K562 (cell line): ENCODE measurements around the gene CBX4. TPM values are rescaled to one million over a fixed set of nuclear protein-coding genes. Genes with fewer than 3 reads are reported as not detected.
A peak's percentile ranks its signal among the peaks of the same experiment; 100 is the strongest.

Experiments
- ARID2 ChIP-seq: fragments of 450-650 bp; IDR thresholded peaks from 2 replicates; pipeline ENCODE4 v1.6.1; 2017; ENCODE audit warnings: antibody characterized with exemption, mild to moderate bottlenecking
- BACH1 ChIP-seq: fragments of 200-800 bp; sonication (Bioruptor generic); IDR thresholded peaks from 2 replicates; pipeline ENCODE4 v1.6.1; 2016; ENCODE audit warnings: missing genetic modification characterization, missing compliant biosample characterization
- CHD1 ChIP-seq: fragments of 200-600 bp; sonication (generic); IDR thresholded peaks from one replicate; pipeline ENCODE4 v1.6.1; 2012; ENCODE audit warnings: mild to moderate bottlenecking, moderate library complexity, low read length, inconsistent platforms
- COPS2 ChIP-seq: fragments of 450-650 bp; conservative IDR thresholded peaks from 2 replicates; pipeline ENCODE4 v1.6.1; 2016; ENCODE audit warnings: mild to moderate bottlenecking, moderate library complexity
- DNMT1 ChIP-seq: fragments of 450-650 bp; IDR thresholded peaks from 2 replicates; pipeline ENCODE4 v1.6.1; 2016; ENCODE audit warnings: antibody characterized with exemption, mild to moderate bottlenecking
- EZH2 ChIP-seq: IDR thresholded peaks from 2 replicates; pipeline ENCODE4 v1.6.1; 2012; ENCODE audit warnings: low read depth, mild to moderate bottlenecking, inconsistent platforms, low read length, borderline replicate concordance
- FOXJ2 ChIP-seq: fragments of 200-800 bp; sonication (Bioruptor generic); IDR thresholded peaks from 2 replicates; pipeline ENCODE4 v1.6.1; 2016; ENCODE audit warnings: missing genetic modification characterization, missing compliant biosample characterization
- FOXK2 ChIP-seq, 2 experiments: fragments of 450-650 bp; IDR thresholded peaks in 1 of 2; conservative IDR thresholded peaks in 1 of 2; 2 replicates each; pipeline ENCODE4 v1.6.1; 2016; ENCODE audit warnings: low read depth in 2 of 2, mild to moderate bottlenecking in 1 of 2
- HNRNPK ChIP-seq: fragments of 200-400 bp; formaldehyde crosslinking; IDR thresholded peaks from one replicate; pipeline ENCODE4 v1.6.1; 2018; ENCODE audit warnings: mild to moderate bottlenecking, low read depth, low read length; ENCODE audit not compliant: poor library complexity, severe bottlenecking
- LARP7 ChIP-seq: fragments of 450-650 bp; IDR thresholded peaks from 2 replicates; pipeline ENCODE4 v1.6.1; 2016
- NCOA1 ChIP-seq: fragments of 450-650 bp; IDR thresholded peaks from 2 replicates; pipeline ENCODE4 v1.6.1; 2016; ENCODE audit warnings: low read depth
- NFATC3 ChIP-seq: fragments of 450-650 bp; IDR thresholded peaks from 2 replicates; pipeline ENCODE4 v1.6.1; 2017; ENCODE audit warnings: mild to moderate bottlenecking
- NFRKB ChIP-seq: fragments of 450-650 bp; IDR thresholded peaks from 2 replicates; pipeline ENCODE4 v1.6.1; 2016; ENCODE audit warnings: low read depth
- PTBP1 ChIP-seq: fragments of 200-400 bp; formaldehyde crosslinking; IDR thresholded peaks from 2 replicates; pipeline ENCODE4 v1.6.1; 2017; ENCODE audit warnings: low read depth, low read length
- RBM39 ChIP-seq: fragments of 200-400 bp; formaldehyde crosslinking; optimal IDR thresholded peaks from 2 replicates; pipeline ENCODE3; 2018; ENCODE audit warnings: low read depth, low read length
- RFX7 ChIP-seq: fragments of 250-450 bp; sonication (Bioruptor Pico); IDR thresholded peaks from 2 replicates; pipeline ENCODE4 v1.5.1; 2021; ENCODE audit warnings: mild to moderate bottlenecking
- SRSF9 ChIP-seq: fragments of 200-400 bp; formaldehyde crosslinking; IDR thresholded peaks from 2 replicates; pipeline ENCODE4 v1.6.1; 2017; ENCODE audit warnings: low read depth, low read length, borderline replicate concordance
- STAT5B ChIP-seq: fragments of 250-450 bp; sonication (Bioruptor Pico); IDR thresholded peaks from 2 replicates; pipeline ENCODE4 v1.8.0; 2021; ENCODE audit warnings: mild to moderate bottlenecking, inconsistent platforms
- TBP ChIP-seq: optimal IDR thresholded peaks from 2 replicates; pipeline ENCODE3; 2011; ENCODE audit warnings: low read depth, low read length, improper control_type of control experiment
- ZBTB17 ChIP-seq: fragments of 450-650 bp; formaldehyde crosslinking; IDR thresholded peaks from 2 replicates; pipeline ENCODE4 v1.4.0; 2020; ENCODE audit warnings: mild to moderate bottlenecking
- polyA plus RNA-seq, 8 experiments: library from polyadenylated mRNA; depleted of rRNA in 4 of 8; stranded (reverse) in 5 of 8; unstranded in 3 of 8; fragments of >200 nt; fragmentation: Nextera tagmentation in 2 of 8; fragmentation: Illumina TruSeq in 1 of 8; extraction: Ambion mirVana in 2 of 8; extraction: Trizol in 1 of 8; gene quantifications; 2 replicates each; pipeline versions ENCODE4 v1.2.1 to v1.2.3, GENCODE V29; 2011 to 2014; ENCODE audit warnings: inconsistent platforms in 1 of 8, missing spikeins in 1 of 8
- total RNA-seq, 7 experiments: library from RNA; depleted of rRNA in 6 of 7; stranded (reverse); fragments of >200 nt in 6 of 7; fragmentation: Illumina TruSeq in 2 of 7; extraction: Trizol in 2 of 7; gene quantifications; 2 replicates each; pipeline versions ENCODE4 v1.2.1 to v1.2.3, GENCODE V29; 2011 to 2021; ENCODE audit warnings: low replicate concordance in 1 of 7
- TF ChIP-seq, protein P1 (sequence below): sonication (generic); formaldehyde crosslinking; IDR thresholded peaks from 2 replicates; pipeline ENCODE4 v1.8.0; 2022; ENCODE audit warnings: missing genetic modification reagents, mild to moderate bottlenecking, borderline replicate concordance
- TF ChIP-seq, protein P2 (sequence below): fragments of 250-450 bp; sonication (Bioruptor Pico); IDR thresholded peaks from 2 replicates; pipeline ENCODE4 v1.5.0; 2021; ENCODE audit warnings: mild to moderate bottlenecking, borderline replicate concordance
- TF ChIP-seq, protein P3 (sequence below): fragments of 250-450 bp; sonication (Bioruptor Pico); IDR thresholded peaks from 2 replicates; pipeline ENCODE4 v1.5.0; 2021
- TF ChIP-seq, protein P4 (sequence below): fragments of 450-650 bp; conservative IDR thresholded peaks from 2 replicates; pipeline ENCODE4 v1.6.1; 2016; ENCODE audit warnings: missing genetic modification characterization, low read depth, mild to moderate bottlenecking, missing compliant biosample characterization, moderate library complexity

The CBX4 gene
- total and polyA plus RNA-seq, 9 of the 15 experiments (the other 6 are each of a cell fraction or from before 2014, with no cell fraction given) = 0.98 to 50.5 (median 10.0) TPM

DNA sequence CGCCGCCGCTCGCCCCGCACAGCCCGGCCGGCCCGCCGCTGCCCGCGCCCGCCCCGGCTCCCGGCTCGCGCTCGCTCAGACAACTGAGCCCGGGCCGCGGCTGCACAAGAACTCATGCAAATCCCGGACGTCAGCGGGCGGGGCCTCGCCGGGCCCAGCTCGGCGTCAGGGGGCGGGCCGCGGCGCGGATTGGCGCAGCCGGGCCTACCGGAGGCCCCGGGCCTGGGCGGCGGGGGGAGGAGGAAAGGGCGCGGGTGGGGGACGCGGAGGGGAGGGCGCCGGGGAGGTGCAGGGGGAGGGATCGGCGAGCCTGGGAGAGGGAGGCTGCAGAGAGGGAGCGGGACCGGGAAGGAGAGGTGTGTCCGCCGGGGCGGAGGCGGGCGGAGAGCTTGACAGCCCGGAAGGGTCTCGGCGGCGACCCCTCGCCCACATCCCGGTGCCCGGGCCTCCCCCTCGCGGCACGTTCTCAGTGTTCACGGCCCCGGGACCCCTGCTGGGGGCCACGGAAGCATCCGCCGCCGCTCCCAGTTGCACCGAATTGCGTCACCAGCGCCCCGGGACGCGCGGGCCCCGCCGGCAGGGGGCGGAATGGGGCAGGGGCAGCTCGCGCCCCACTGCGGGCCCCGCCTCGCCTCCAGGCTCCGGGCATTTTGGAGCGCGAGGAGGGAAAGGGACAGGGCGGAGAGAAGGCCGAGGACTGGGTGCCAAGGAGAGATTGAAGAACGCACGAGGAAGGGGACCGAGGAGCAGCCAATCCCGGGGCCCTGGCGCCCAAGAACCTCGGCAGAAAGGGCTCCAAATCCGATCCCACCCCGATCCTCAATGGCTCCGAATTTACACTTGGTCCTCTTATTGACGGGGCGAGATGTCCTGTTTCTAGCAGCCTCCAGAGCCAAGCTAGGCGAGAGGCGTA, at the start of gene CBX4 (continued):
- no peak for TF ChIP-seq HNRNPK
- TF ChIP-seq, protein P1, sequence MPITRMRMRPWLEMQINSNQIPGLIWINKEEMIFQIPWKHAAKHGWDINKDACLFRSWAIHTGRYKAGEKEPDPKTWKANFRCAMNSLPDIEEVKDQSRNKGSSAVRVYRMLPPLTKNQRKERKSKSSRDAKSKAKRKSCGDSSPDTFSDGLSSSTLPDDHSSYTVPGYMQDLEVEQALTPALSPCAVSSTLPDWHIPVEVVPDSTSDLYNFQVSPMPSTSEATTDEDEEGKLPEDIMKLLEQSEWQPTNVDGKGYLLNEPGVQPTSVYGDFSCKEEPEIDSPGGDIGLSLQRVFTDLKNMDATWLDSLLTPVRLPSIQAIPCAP = no peak
- TF ChIP-seq PTBP1 = no peak
- TF ChIP-seq ARID2 = peak; percentile 88
- no peak for TF ChIP-seq CHD1
- no peak for TF ChIP-seq SRSF9
- TF ChIP-seq DNMT1 = no peak
- TF ChIP-seq, protein P2, sequence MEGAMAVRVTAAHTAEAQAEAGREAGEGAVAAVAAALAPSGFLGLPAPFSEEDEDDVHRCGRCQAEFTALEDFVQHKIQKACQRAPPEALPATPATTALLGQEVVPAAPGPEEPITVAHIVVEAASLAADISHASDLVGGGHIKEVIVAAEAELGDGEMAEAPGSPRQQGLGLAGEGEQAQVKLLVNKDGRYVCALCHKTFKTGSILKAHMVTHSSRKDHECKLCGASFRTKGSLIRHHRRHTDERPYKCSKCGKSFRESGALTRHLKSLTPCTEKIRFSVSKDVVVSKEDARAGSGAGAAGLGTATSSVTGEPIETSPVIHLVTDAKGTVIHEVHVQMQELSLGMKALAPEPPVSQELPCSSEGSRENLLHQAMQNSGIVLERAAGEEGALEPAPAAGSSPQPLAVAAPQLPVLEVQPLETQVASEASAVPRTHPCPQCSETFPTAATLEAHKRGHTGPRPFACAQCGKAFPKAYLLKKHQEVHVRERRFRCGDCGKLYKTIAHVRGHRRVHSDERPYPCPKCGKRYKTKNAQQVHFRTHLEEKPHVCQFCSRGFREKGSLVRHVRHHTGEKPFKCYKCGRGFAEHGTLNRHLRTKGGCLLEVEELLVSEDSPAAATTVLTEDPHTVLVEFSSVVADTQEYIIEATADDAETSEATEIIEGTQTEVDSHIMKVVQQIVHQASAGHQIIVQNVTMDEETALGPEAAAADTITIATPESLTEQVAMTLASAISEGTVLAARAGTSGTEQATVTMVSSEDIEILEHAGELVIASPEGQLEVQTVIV (CRISPR knock-in tag) = no peak
- 0 out of 2 replicates have a peak, but pooled peaks have one; percentile 48 for TF ChIP-seq FOXJ2 (tag)
- TF ChIP-seq NFATC3 = no peak
- peak; percentile 49; the same call in 1 of the 2 replicates for TF ChIP-seq NCOA1
- TF ChIP-seq BACH1 (tag) = no peak
- no peak for TF ChIP-seq LARP7
- TF ChIP-seq, protein P3, sequence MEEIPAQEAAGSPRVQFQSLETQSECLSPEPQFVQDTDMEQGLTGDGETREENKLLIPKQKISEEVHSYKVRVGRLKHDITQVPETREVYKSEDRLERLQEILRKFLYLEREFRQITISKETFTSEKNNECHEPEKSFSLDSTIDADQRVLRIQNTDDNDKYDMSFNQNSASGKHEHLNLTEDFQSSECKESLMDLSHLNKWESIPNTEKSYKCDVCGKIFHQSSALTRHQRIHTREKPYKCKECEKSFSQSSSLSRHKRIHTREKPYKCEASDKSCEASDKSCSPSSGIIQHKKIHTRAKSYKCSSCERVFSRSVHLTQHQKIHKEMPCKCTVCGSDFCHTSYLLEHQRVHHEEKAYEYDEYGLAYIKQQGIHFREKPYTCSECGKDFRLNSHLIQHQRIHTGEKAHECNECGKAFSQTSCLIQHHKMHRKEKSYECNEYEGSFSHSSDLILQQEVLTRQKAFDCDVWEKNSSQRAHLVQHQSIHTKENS (CRISPR knock-in tag) = no peak
- peak; percentile 76; the same call in 1 of the 2 replicates for TF ChIP-seq ZBTB17
- TF ChIP-seq NFRKB = peak; percentile 82; the same call in 1 of the 2 replicates
- no peak for TF ChIP-seq STAT5B (CRISPR knock-in tag)
- TF ChIP-seq, protein P4, sequence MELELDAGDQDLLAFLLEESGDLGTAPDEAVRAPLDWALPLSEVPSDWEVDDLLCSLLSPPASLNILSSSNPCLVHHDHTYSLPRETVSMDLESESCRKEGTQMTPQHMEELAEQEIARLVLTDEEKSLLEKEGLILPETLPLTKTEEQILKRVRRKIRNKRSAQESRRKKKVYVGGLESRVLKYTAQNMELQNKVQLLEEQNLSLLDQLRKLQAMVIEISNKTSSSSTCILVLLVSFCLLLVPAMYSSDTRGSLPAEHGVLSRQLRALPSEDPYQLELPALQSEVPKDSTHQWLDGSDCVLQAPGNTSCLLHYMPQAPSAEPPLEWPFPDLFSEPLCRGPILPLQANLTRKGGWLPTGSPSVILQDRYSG (tag) = no peak
- TF ChIP-seq RBM39 = no peak
- TF ChIP-seq TBP = peak; percentile 97
- 0 out of 4 replicates have a peak, but pooled peaks of 1 of the 2 experiments have one; percentile 11 for TF ChIP-seq FOXK2 (conservative IDR thresholded peaks at IDR 0.05 in 1 of 2, IDR thresholded peaks at IDR 0.05 in 1 of 2; ENCODE audit: low read depth in 2 of 2)
- no peak for TF ChIP-seq EZH2
- TF ChIP-seq COPS2 = no peak
- TF ChIP-seq RFX7 (CRISPR knock-in tag) = no peak
